Stomach (tissue), 19 donors: Measurements from ENCODE around the gene NPIPA7. TPM values are rescaled to one million over a fixed set of nuclear protein-coding genes. Genes with fewer than 3 reads are reported as not detected.
"Not testable (repeated sequence)": the region's sequence is repeated elsewhere in the genome, so short reads cannot be mapped to it uniquely, and the experiment has no call there.

Experiments used
- DNase-seq, 2 donors: peaks; one replicate each; pipeline versions ENCODE4 v3.0.0 to v3.0.0-alpha.2; 2013 to 2019
- H3K27ac ChIP-seq, 5 donors: fragments of 200-600 bp in 4 of 5; sonication (generic) in 4 of 5; one replicate each; pipeline ENCODE4 v1.5.1; 2013 to 2019; ENCODE audit warnings: mild to moderate bottlenecking in 1 of 5, moderate library complexity in 1 of 5
- H3K27me3 ChIP-seq, 3 donors: fragments of 200-600 bp; sonication (generic); one replicate each; pipeline ENCODE4 v1.5.1; 2017 to 2019; ENCODE audit warnings: mixed run types in 1 of 3
- H3K36me3 ChIP-seq, 4 donors: fragments of 200-600 bp; sonication (generic); 1 replicate in 3 of 4; 2 replicates in 1 of 4; pipeline ENCODE4 v1.5.1; 2016 to 2019
- H3K4me1 ChIP-seq, 4 donors: fragments of 200-600 bp; sonication (generic); one replicate each; pipeline ENCODE4 v1.5.1; 2016 to 2019
- H3K4me3 ChIP-seq, 4 donors: fragments of 200-600 bp; sonication (generic) in 3 of 4; one replicate each; pipeline ENCODE4 v1.5.1; 2016 to 2019; ENCODE audit warnings: mild to moderate bottlenecking in 1 of 4
- H3K9me3 ChIP-seq, 4 donors: fragments of 200-600 bp; sonication (generic); one replicate each; pipeline ENCODE4 v1.5.1; 2016 to 2019
- WGBS, 5 donors: extraction: QIAGEN DNeasy Blood & Tissue Kit in 3 of 5; methylation state at CpG; one replicate each; pipeline versions ENCODE4 v1.1.5 to v1.1.7; 2013 to 2018; 5-methylcytosine and 5-hydroxymethylcytosine counted together
- intact Hi-C: fragments of 100-400 bp; cut with DNase I; formaldehyde crosslinking; loops from one replicate; pipeline ENCODE4 v1.15.1; 2023; ENCODE audit warnings: low total_unique reads
- long read RNA-seq, 10 donors: transcript quantifications; one replicate each; lab custom pipeline, GENCODE V29; 2026
- polyA plus RNA-seq, 3 donors: library from polyadenylated mRNA; stranded (reverse); fragments of 200-250 nt; gene quantifications; one replicate each; pipeline ENCODE4 v1.2.3, GENCODE V29; 2013
- total RNA-seq, 5 donors: library from RNA; depleted of rRNA; stranded (reverse); fragments of >200 nt; gene quantifications; one replicate each; pipeline versions ENCODE4 v1.1.0 to v1.2.3, GENCODE V29; 2014 to 2016
- donor health status: healthy with polysubstance abuse.
- donor health status: Bipolar disorder and iron deficiency.
- donor health status: healthy.

NPIPA7 gene
- 10 to 100 TPM in 2 of 5 donors, 1 to 10 TPM in 1, not detected in 2; 2.3 to 84.8 (median 15.6) TPM for total RNA-seq
- polyA plus RNA-seq, result 10 to 100 TPM in 2 of 3 donors, 1 to 10 TPM in 1; 7.0 to 34.8 (median 16.2) TPM
- long read RNA-seq, donor 1, result 0 reads
- long read RNA-seq, donor 2, result 0 reads
- long read RNA-seq, donor 3, result 0 reads
- long read RNA-seq, donor 4, result 0 reads
- long read RNA-seq, donor 5, result 0 reads
- long read RNA-seq, donor 6, partial matches to known transcripts, result 10 of 10 reads
- long read RNA-seq, donor 6, other reads (novel, unspliced or antisense), result 0 of 10 reads
- long read RNA-seq, donor 7, result 0 reads
- long read RNA-seq, donor 8, result 0 reads
- long read RNA-seq, donor 9, partial matches to known transcripts, result 5 of 5 reads
- long read RNA-seq, donor 9, other reads (novel, unspliced or antisense), result 0 of 5 reads
- long read RNA-seq, donor 10, partial matches to known transcripts, result 5 of 5 reads
- long read RNA-seq, donor 10, other reads (novel, unspliced or antisense), result 0 of 5 reads

GRCh38 chr16:16378840-16379239 is at the start of gene NPIPA7:
Gene NPIPA7 (plus strand): TSS chr16:16379140. CDS start chr16:16379245, 105 bp downstream.
- H3K27me3 ChIP-seq, H3K27ac ChIP-seq, H3K36me3 ChIP-seq, intact Hi-C loops, H3K4me3 ChIP-seq, H3K4me1 ChIP-seq, H3K9me3 ChIP-seq, DNase-seq: not testable (repeated sequence)
- no CpG with 5 or more reads among the region's 3 CpGs for WGBS, 5 donors

GRCh38 chr16:16331466-16331865 is 47.5 kb upstream of the NPIPA7 start:
- WGBS, 5 donors, result 85 to 97% (median 95%) methylated on average over 8 to 10 of the region's 23 CpGs; no CpG with 5 or more reads in 2 of the 5 donors
- H3K4me1 ChIP-seq, H3K27ac ChIP-seq, H3K4me3 ChIP-seq, H3K36me3 ChIP-seq, H3K27me3 ChIP-seq, intact Hi-C loops, H3K9me3 ChIP-seq: not testable (repeated sequence)
- peak in 1 of 2 donors; percentile 21 for DNase-seq

GRCh38 chr16:16357556-16357955 is 21.4 kb upstream of the NPIPA7 start:
- H3K27me3 ChIP-seq, H3K36me3 ChIP-seq, H3K9me3 ChIP-seq, H3K27ac ChIP-seq, DNase-seq, intact Hi-C loops, H3K4me3 ChIP-seq, H3K4me1 ChIP-seq: not testable (repeated sequence)
- 61 to 78% (median 74%) methylated on average over 7 to 13 of the region's 30 CpGs; no CpG with 5 or more reads in 1 of the 5 donors for WGBS, 5 donors

GRCh38 chr16:16358539-16359240 is 20.2 kb upstream of the NPIPA7 start:
- H3K36me3 ChIP-seq, H3K4me1 ChIP-seq, intact Hi-C loops, H3K27me3 ChIP-seq, H3K9me3 ChIP-seq, DNase-seq, H3K27ac ChIP-seq, H3K4me3 ChIP-seq: not testable (repeated sequence)
- WGBS, 5 donors, result 38 to 87% (median 79%) methylated on average over 5 to 19 of the region's 40 CpGs; no CpG with 5 or more reads in 2 of the 5 donors

GRCh38 chr16:16363595-16363994 is 15.3 kb upstream of the NPIPA7 start:
- intact Hi-C loops, DNase-seq, H3K9me3 ChIP-seq, H3K4me1 ChIP-seq, H3K27ac ChIP-seq, H3K27me3 ChIP-seq, H3K4me3 ChIP-seq, H3K36me3 ChIP-seq: not testable (repeated sequence)
- 87 to 97% (median 94%) methylated on average over 3 to 13 of the region's 31 CpGs for WGBS, 5 donors

GRCh38 chr16:16364100-16364499 is 14.8 kb upstream of the NPIPA7 start:
- H3K4me1 ChIP-seq, H3K36me3 ChIP-seq, H3K9me3 ChIP-seq, H3K27me3 ChIP-seq, DNase-seq, H3K27ac ChIP-seq, H3K4me3 ChIP-seq, intact Hi-C loops: not testable (repeated sequence)
- WGBS, 5 donors, result no CpG with 5 or more reads among the region's 39 CpGs

GRCh38 chr16:16364701-16365100 is 14.2 kb upstream of the NPIPA7 start:
- H3K27me3 ChIP-seq, H3K9me3 ChIP-seq, H3K36me3 ChIP-seq, H3K27ac ChIP-seq, intact Hi-C loops, H3K4me3 ChIP-seq, DNase-seq, H3K4me1 ChIP-seq: not testable (repeated sequence)
- WGBS, 5 donors, result 88 to 96% (median 94%) methylated on average over 4 to 9 of the region's 28 CpGs; no CpG with 5 or more reads in 2 of the 5 donors

- H3K9me3 ChIP-seq, H3K27me3 ChIP-seq, H3K36me3 ChIP-seq, intact Hi-C loops, H3K27ac ChIP-seq, H3K4me3 ChIP-seq, H3K4me1 ChIP-seq: not testable (repeated sequence)
- WGBS, 5 donors, result 90 to 94% (median 92%) methylated on average over 14 to 20 of the region's 21 CpGs
- peak in 1 of 2 donors; percentile 13 for DNase-seq
These were observed 13.6 kb upstream of the NPIPA7 start for GRCh38 chr16:16365319-16365718.

GRCh38 chr16:16365851-16366250 is 13.1 kb upstream of the NPIPA7 start:
- peak in 1 of 2 donors; percentile 9 for DNase-seq
- H3K27me3 ChIP-seq, intact Hi-C loops, H3K36me3 ChIP-seq, H3K27ac ChIP-seq, H3K9me3 ChIP-seq, H3K4me1 ChIP-seq, H3K4me3 ChIP-seq: not testable (repeated sequence)
- WGBS, 5 donors, result 90 to 94% (median 91%) methylated on average over 4 to 9 of the region's 22 CpGs; no CpG with 5 or more reads in 2 of the 5 donors

- H3K27ac ChIP-seq, H3K36me3 ChIP-seq, H3K27me3 ChIP-seq, intact Hi-C loops, H3K4me1 ChIP-seq, H3K4me3 ChIP-seq, H3K9me3 ChIP-seq: not testable (repeated sequence)
- WGBS, 5 donors, result 93 to 98% (median 95%) methylated on average over 9 to 30 of the region's 54 CpGs; no CpG with 5 or more reads in 1 of the 5 donors
- DNase-seq, result peak in 1 of 2 donors; percentile 21
These were observed 12.2 kb upstream of the NPIPA7 start for GRCh38 chr16:16366552-16367284.

- H3K9me3 ChIP-seq, intact Hi-C loops, H3K27me3 ChIP-seq, H3K4me3 ChIP-seq, DNase-seq, H3K27ac ChIP-seq, H3K36me3 ChIP-seq, H3K4me1 ChIP-seq: not testable (repeated sequence)
- no CpG with 5 or more reads among the region's 23 CpGs for WGBS, 5 donors
These were observed 11.7 kb upstream of the NPIPA7 start for GRCh38 chr16:16367285-16367628.
